ENCODE measurements around the gene KIF20B. TPM values are rescaled to one million over a fixed set of nuclear protein-coding genes. Genes with fewer than 3 reads are reported as not detected.

The KIF20B gene
- total and polyA plus RNA-seq, 4 donors, result 0.91 to 12.9 (median 1.3) TPM

DNA sequence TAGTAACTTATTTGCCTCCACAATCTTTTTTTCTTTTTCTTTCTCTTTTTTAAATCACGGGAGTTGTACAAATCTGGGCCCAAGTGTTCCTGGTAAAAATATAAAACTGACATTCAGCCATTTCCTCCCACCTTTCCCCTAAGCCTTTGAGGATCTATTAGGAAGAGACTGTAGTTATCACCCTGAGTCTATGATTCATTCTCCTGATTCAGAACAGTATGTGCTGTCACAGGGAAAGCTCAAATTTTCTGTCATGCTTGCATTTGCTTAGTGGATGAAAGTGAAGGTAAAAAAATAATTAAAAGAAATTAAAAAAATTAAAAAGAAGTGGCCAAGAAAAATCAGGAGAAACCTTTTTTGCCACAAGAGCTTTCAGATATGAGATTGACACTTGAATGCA lies 71.7 kb downstream of the KIF20B start:
- no peak for TF ChIP-seq HNF4A (conservative IDR thresholded peaks at IDR 0.05)
- TF ChIP-seq, protein P1, sequence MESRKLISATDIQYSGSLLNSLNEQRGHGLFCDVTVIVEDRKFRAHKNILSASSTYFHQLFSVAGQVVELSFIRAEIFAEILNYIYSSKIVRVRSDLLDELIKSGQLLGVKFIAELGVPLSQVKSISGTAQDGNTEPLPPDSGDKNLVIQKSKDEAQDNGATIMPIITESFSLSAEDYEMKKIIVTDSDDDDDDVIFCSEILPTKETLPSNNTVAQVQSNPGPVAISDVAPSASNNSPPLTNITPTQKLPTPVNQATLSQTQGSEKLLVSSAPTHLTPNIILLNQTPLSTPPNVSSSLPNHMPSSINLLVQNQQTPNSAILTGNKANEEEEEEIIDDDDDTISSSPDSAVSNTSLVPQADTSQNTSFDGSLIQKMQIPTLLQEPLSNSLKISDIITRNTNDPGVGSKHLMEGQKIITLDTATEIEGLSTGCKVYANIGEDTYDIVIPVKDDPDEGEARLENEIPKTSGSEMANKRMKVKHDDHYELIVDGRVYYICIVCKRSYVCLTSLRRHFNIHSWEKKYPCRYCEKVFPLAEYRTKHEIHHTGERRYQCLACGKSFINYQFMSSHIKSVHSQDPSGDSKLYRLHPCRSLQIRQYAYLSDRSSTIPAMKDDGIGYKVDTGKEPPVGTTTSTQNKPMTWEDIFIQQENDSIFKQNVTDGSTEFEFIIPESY (IDR thresholded peaks at IDR 0.05), result no peak
- TF ChIP-seq ATF3 (IDR thresholded peaks at IDR 0.05), result no peak
- TF ChIP-seq RXRA (IDR thresholded peaks at IDR 0.05), result no peak
- no peak for TF ChIP-seq FOXA1 (IDR thresholded peaks at IDR 0.05)
- TF ChIP-seq HNF4G (IDR thresholded peaks at IDR 0.05), result no peak
- TF ChIP-seq RAD21 (IDR thresholded peaks at IDR 0.05), result no peak
- TF ChIP-seq GABPA (IDR thresholded peaks at IDR 0.05 in 1 of 2, conservative IDR thresholded peaks at IDR 0.05 in 1 of 2), result no peak
- TF ChIP-seq YY1 (IDR thresholded peaks at IDR 0.05), result no peak
- no peak for TF ChIP-seq FOXA2 (IDR thresholded peaks at IDR 0.05)
- TF ChIP-seq MAX (IDR thresholded peaks at IDR 0.05), result no peak
- no peak for TF ChIP-seq EGR1 (IDR thresholded peaks at IDR 0.05; ENCODE audit: low read depth in 2 of 2)
- 47% methylated on average over 1 of the region's 1 CpG for WGBS

GRCh38 chr10:89776665-89777064 lies 75.3 kb downstream of the KIF20B start:
- H3K4me3 ChIP-seq (ENCODE audit: low read depth in 1 of 3, low read length in 3 of 3), result no peak overlapping the region
- no peak overlapping the region for H3K27ac ChIP-seq (ENCODE audit: low read depth in 1 of 2, low read length in 2 of 2)
- H3K9me3 ChIP-seq (ENCODE audit: control insufficient read depth in 4 of 4, low read length in 3 of 4), result no peaks in the 10 kb centered on the region
- no peaks in the 10 kb centered on the region for H3K36me3 ChIP-seq (ENCODE audit: control insufficient read depth in 4 of 4, insufficient read depth in 3 of 4, low read depth in 1 of 4, low read length in 3 of 4)
- H3K9ac ChIP-seq (ENCODE audit: low read depth in 1 of 2, low read length in 2 of 2), result no peak overlapping the region
- no peak for DNase-seq (ENCODE audit: low spot score)
- no peak for TF ChIP-seq MAX (IDR thresholded peaks at IDR 0.05)
- TF ChIP-seq, protein P2, sequence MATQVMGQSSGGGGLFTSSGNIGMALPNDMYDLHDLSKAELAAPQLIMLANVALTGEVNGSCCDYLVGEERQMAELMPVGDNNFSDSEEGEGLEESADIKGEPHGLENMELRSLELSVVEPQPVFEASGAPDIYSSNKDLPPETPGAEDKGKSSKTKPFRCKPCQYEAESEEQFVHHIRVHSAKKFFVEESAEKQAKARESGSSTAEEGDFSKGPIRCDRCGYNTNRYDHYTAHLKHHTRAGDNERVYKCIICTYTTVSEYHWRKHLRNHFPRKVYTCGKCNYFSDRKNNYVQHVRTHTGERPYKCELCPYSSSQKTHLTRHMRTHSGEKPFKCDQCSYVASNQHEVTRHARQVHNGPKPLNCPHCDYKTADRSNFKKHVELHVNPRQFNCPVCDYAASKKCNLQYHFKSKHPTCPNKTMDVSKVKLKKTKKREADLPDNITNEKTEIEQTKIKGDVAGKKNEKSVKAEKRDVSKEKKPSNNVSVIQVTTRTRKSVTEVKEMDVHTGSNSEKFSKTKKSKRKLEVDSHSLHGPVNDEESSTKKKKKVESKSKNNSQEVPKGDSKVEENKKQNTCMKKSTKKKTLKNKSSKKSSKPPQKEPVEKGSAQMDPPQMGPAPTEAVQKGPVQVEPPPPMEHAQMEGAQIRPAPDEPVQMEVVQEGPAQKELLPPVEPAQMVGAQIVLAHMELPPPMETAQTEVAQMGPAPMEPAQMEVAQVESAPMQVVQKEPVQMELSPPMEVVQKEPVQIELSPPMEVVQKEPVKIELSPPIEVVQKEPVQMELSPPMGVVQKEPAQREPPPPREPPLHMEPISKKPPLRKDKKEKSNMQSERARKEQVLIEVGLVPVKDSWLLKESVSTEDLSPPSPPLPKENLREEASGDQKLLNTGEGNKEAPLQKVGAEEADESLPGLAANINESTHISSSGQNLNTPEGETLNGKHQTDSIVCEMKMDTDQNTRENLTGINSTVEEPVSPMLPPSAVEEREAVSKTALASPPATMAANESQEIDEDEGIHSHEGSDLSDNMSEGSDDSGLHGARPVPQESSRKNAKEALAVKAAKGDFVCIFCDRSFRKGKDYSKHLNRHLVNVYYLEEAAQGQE (IDR thresholded peaks at IDR 0.05), result no peak
- TF ChIP-seq HNF4A (conservative IDR thresholded peaks at IDR 0.05), result no peak
- TF ChIP-seq JUND (IDR thresholded peaks at IDR 0.05), result no peak
- H3K4me1 ChIP-seq (ENCODE audit: control insufficient read depth in 4 of 4, insufficient read depth in 4 of 4, low read length in 3 of 4), result no peaks in the 10 kb centered on the region
- no peaks in the 10 kb centered on the region for H3K27me3 ChIP-seq (ENCODE audit: control insufficient read depth in 4 of 4, insufficient read depth in 4 of 4, low read length in 3 of 4)

More for the DNA sequence above, 71.7 kb downstream of the KIF20B start:
- H3K9ac ChIP-seq (ENCODE audit: low read depth in 1 of 2, low read length in 2 of 2), result no peak overlapping the region
- DNase-seq (ENCODE audit: low spot score), result no peak
- H3K4me3 ChIP-seq (ENCODE audit: low read depth in 1 of 3, low read length in 3 of 3), result no peak overlapping the region
- H3K36me3 ChIP-seq (ENCODE audit: control insufficient read depth in 4 of 4, insufficient read depth in 3 of 4, low read depth in 1 of 4, low read length in 3 of 4), result peaks cover 0 to 3% (median 0%) of the 10 kb centered on the region in 4 donors
- no peaks in the 10 kb centered on the region for H3K9me3 ChIP-seq (ENCODE audit: control insufficient read depth in 4 of 4, low read length in 3 of 4)
- no peak overlapping the region for H3K27ac ChIP-seq (ENCODE audit: low read depth in 1 of 2, low read length in 2 of 2)
- H3K27me3 ChIP-seq (ENCODE audit: control insufficient read depth in 4 of 4, insufficient read depth in 4 of 4, low read length in 3 of 4), result no peaks in the 10 kb centered on the region
- H3K4me1 ChIP-seq (ENCODE audit: control insufficient read depth in 4 of 4, insufficient read depth in 4 of 4, low read length in 3 of 4), result no peaks in the 10 kb centered on the region

Data from liver (tissue), 9 donors.